Nephron progenitor cell (in vitro differentiated cells): Measurements from ENCODE around the gene TSPOAP1.
A peak's percentile ranks its signal among the peaks of the same experiment; 100 is the strongest.

Experiments used
- DNase-seq: peaks from one replicate; pipeline ENCODE4 v3.0.0; 2021
- H3K27ac Mint-ChIP-seq: 2 replicates; pipeline ENCODE4 v1.8.0; 2021; ENCODE audit warnings: mild to moderate bottlenecking, moderate library complexity, mixed read lengths
- H3K27me3 Mint-ChIP-seq: 2 replicates; pipeline ENCODE4 v1.8.0; 2021; ENCODE audit warnings: mild to moderate bottlenecking, low read depth, mixed read lengths; ENCODE audit not compliant: poor library complexity
- H3K36me3 Mint-ChIP-seq: 2 replicates; pipeline ENCODE4 v1.8.0; 2021; ENCODE audit warnings: low read depth, mixed read lengths
- H3K4me1 Mint-ChIP-seq: 2 replicates; pipeline ENCODE4 v1.8.0; 2021; ENCODE audit warnings: mixed read lengths
- H3K4me3 Mint-ChIP-seq: 2 replicates; pipeline ENCODE4 v1.8.0; 2021; ENCODE audit warnings: mild to moderate bottlenecking, moderate library complexity, mixed read lengths
- H3K9me3 Mint-ChIP-seq: 2 replicates; pipeline ENCODE4 v1.8.0; 2021; ENCODE audit warnings: mild to moderate bottlenecking, moderate library complexity, mixed read lengths
- TF ChIP-seq, protein P1 (sequence below): fragments of 200-600 bp; sonication (generic); IDR thresholded peaks from 2 replicates; pipeline ENCODE4 v1.5.0; 2021; ENCODE audit warnings: antibody characterized with exemption

Gene TSPOAP1

GRCh38 chr17:58364270-58364942, 35.8 kb upstream of the TSPOAP1 start:
- H3K27ac Mint-ChIP-seq, result peak overlapping the region; percentile 80
- H3K4me3 Mint-ChIP-seq, result no peak overlapping the region
- peaks cover 61% of the 10 kb centered on the region for H3K4me1 Mint-ChIP-seq
- peaks cover 4% of the 10 kb centered on the region for H3K27me3 Mint-ChIP-seq
- no peaks in the 10 kb centered on the region for H3K36me3 Mint-ChIP-seq
- no peaks in the 10 kb centered on the region for H3K9me3 Mint-ChIP-seq
- TF ChIP-seq, protein P1, sequence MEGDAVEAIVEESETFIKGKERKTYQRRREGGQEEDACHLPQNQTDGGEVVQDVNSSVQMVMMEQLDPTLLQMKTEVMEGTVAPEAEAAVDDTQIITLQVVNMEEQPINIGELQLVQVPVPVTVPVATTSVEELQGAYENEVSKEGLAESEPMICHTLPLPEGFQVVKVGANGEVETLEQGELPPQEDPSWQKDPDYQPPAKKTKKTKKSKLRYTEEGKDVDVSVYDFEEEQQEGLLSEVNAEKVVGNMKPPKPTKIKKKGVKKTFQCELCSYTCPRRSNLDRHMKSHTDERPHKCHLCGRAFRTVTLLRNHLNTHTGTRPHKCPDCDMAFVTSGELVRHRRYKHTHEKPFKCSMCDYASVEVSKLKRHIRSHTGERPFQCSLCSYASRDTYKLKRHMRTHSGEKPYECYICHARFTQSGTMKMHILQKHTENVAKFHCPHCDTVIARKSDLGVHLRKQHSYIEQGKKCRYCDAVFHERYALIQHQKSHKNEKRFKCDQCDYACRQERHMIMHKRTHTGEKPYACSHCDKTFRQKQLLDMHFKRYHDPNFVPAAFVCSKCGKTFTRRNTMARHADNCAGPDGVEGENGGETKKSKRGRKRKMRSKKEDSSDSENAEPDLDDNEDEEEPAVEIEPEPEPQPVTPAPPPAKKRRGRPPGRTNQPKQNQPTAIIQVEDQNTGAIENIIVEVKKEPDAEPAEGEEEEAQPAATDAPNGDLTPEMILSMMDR, result no peak
- DNase-seq, result peak; percentile 19

GRCh38 chr17:58363457-58364185, 35.0 kb upstream of the TSPOAP1 start:
- Mint-ChIP-seq H3K4me1 (peaks cover 54% of the 10 kb centered on the region), H3K27me3 (peaks cover 4% of the 10 kb centered on the region), H3K36me3 (no peaks in the 10 kb centered on the region), H3K4me3 (no peak overlapping the region), H3K27ac (peak overlapping the region; percentile 53), H3K9me3 (no peaks in the 10 kb centered on the region)
- DNase-seq, result no peak
- TF ChIP-seq, protein P1, result no peak

GRCh38 chr17:58362368-58363014, 33.9 kb upstream of the TSPOAP1 start:
- Mint-ChIP-seq H3K4me3 (no peak overlapping the region), H3K9me3 (no peaks in the 10 kb centered on the region), H3K36me3 (no peaks in the 10 kb centered on the region), H3K4me1 (peaks cover 54% of the 10 kb centered on the region), H3K27ac (no peak overlapping the region), H3K27me3 (peaks cover 4% of the 10 kb centered on the region)
- no peak for DNase-seq
- TF ChIP-seq, protein P1, result no peak

DNA sequence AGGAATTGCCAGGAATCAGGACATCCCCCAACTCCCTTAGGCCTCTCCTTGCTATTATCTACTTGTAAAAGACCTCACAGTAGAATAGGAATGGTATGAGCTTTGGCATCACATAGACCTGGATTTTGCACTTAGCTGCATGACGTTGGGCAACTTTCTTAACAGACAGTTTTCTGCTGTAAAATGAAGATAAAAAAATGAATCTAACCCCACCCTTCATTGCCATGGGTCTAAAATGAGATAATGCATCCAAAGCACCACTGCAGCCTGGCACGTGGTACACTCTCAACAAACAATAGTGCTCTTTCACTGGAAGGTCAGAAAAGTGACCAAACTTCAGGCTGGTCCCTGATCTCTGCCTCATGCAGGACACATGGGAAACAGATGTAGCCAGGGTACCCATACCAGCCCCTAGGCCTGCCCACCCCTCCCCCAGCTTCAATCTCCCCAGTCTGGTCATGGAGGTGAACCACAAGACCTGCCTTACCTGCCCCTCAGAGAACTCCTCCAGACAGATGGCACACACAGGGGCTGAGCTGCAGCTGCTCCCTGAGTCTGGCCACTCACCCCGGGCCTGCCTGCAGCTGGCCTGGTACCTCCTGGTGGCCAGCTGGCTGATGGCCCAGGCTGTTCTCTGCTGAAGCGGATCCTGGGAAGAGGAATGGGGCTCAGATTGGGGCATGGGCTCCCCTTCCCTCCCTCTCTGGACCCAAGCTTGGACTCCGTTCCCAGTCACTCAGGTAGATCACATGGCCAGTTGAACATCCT, 31.9 kb upstream of the TSPOAP1 start:
- Mint-ChIP-seq H3K27me3 (peaks cover 4% of the 10 kb centered on the region), H3K36me3 (no peaks in the 10 kb centered on the region), H3K4me3 (no peak overlapping the region), H3K9me3 (no peaks in the 10 kb centered on the region), H3K27ac (no peak overlapping the region), H3K4me1 (peaks cover 48% of the 10 kb centered on the region)
- DNase-seq, result no peak
- TF ChIP-seq, protein P1, result no peak

DNA sequence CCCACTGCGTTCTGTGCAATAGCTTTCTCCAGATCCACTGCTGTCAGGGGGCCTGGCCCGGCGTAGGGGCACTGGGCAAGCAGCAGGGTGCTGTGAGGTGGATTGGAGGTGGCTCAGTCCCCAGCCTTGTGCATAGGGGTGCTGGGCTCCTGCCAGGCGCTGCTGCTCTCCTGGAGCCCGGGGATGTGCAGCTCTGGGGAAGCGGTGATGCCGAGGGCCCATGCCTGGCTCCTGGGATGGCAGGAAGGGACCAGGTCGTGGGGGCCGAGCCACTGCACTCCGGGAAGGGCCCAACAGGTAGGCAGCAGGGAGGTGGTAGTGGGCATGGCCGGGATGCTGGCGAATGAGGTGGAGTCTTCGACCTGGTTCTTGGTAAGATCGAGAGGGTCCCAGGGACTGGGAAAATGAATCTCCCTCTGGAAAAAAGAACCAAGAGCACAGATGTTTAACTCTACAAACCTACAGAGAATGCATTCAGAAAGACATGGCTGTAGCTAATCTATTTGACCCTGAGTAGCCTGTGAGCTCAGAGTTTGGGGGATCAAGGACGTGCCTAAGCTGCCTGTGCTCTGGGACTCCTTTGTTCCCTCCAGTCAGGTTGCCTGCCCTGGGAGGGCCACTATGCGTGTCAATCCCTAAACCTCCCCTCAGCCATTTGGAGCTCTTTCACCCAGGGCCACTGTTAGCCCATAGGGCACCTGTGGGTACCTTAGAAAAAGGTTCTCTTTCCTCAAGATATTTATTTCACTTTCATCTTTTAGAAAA, 30.0 kb upstream of the TSPOAP1 start:
- no peak for DNase-seq
- Mint-ChIP-seq H3K36me3 (no peaks in the 10 kb centered on the region), H3K27me3 (peaks cover 4% of the 10 kb centered on the region), H3K9me3 (no peaks in the 10 kb centered on the region), H3K4me3 (no peak overlapping the region), H3K27ac (no peak overlapping the region), H3K4me1 (peaks cover 48% of the 10 kb centered on the region)
- TF ChIP-seq, protein P1, result no peak
